Activated CD4-positive, CD25-positive, alpha-beta regulatory T cell (primary cell): Measurements from ENCODE around the gene TTLL5.

Experiments
- DNase-seq, 4 experiments: peaks; one replicate each; lab custom pipeline; 2025; lab: John Stamatoyannopoulos, UW

The TTLL5 gene

DNA sequence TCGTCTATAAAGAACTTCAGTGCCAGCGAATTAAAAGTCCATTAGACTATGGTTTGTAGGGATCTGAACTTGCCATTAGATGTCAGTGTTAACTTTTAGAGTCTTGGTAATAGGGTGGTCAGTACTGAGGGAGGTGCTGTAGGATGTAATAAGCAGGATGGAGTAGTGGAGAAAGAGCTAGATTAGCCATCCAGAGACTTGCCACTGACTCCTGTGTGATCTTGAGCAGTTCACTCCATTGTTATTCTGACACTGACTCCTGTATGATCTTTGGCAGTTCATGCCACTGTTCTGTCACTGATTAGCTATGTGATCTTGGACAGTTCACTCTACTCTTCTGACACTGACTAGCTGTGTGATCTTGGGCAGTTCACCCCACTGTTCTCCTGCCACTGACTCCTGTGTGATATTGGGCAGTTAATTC, 133.6 kb downstream of the TTLL5 start:
- no peak for DNase-seq

- no peak for DNase-seq
Observed at GRCh38 chr14:75800792-75801191, 139.7 kb downstream of the TTLL5 start.

- DNase-seq = no peak
Observed at GRCh38 chr14:75802486-75802885, 141.4 kb downstream of the TTLL5 start.

GRCh38 chr14:75803765-75804164, 142.7 kb downstream of the TTLL5 start:
- no peak for DNase-seq

DNA sequence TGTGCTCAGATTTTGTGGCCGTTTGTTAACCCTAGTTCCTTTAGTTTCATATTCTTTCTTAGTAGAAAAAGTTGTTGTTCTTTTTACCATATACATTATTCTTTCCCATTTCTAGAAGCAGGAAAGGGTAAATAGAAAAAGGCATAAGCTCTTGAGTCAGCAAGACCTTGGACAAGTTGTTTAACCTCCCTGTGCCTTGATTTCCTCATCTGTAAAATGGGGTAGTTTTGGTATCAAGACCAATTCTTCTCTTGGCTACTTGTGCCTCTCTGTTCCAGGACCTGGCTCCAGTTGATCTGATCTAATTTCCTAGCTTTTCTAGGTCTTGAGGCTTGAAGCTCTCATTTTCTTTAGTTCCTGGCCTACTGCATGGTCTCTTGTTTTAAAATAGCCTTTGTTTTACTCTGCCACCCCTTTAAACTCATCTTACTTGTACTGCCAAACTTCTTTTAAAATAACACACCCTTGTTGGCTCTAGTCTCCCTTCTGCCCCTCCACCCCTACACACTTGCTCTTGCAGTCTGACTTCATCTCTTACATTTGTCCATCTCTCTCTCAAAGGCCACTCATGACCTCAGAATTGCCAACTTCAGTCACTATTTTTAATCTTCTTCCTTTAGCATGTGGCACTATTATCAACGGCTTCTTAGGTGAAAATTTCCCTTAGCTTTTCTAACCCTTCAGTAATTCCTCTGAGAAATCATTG, 143.7 kb downstream of the TTLL5 start:
- no peak for DNase-seq

DNA sequence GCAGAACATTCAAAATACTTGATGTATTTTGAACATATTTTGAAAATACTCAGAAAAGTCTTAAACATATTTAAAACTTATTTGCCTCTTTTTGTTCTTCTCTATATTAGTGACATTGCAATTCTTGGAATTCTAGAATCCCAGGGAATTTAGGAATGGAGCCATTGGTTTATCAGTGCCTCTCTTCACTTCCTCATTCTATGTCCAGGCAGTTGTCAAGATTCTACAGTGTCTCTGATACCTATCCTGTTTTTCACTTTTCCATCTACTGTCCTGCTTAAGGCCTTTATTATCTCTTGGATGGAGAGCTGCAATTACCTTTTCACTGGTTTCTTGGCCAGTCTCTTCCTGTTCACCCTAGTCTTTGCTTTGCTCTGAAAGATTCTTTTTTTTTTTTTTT, 144.6 kb downstream of the TTLL5 start:
- no peak for DNase-seq

- DNase-seq = no peak
Observed at GRCh38 chr14:75806352-75806832, 145.3 kb downstream of the TTLL5 start.

- DNase-seq = no peak
Observed at GRCh38 chr14:75807667-75808360, 146.8 kb downstream of the TTLL5 start.

- no peak for DNase-seq
Observed at GRCh38 chr14:75811136-75811829, 150.2 kb downstream of the TTLL5 start.

- no peak for DNase-seq
Observed at GRCh38 chr14:75811872-75812499, 150.9 kb downstream of the TTLL5 start.

- no peak for DNase-seq
Observed at GRCh38 chr14:75812622-75813021, 151.6 kb downstream of the TTLL5 start.

- DNase-seq = no peak
Observed at GRCh38 chr14:75820761-75821160, 159.7 kb downstream of the TTLL5 start.

GRCh38 chr14:75821831-75822521, 160.9 kb downstream of the TTLL5 start:
- no peak for DNase-seq

- DNase-seq = no peak
Observed at GRCh38 chr14:75822522-75823141, 161.6 kb downstream of the TTLL5 start.

DNA sequence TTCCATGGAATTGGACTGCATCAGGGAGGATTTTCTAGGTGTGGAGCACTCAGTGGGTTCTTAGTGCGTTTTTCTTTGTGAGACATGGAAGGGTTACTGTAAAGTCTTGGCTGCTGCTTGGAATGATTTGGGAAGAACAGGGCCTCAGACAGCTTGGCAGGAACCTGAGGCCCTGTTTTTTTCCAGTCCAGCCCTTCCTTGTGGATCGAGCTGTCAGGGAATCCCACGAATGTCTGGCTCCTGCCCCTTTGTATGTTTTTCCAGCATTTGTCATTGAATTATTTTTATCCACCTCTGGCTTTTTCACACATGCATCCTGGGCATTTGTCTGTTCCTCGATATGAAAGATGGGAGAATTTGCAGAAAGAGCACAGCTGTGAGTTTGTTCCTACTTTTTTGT, 162.3 kb downstream of the TTLL5 start:
- DNase-seq = no peak

DNA sequence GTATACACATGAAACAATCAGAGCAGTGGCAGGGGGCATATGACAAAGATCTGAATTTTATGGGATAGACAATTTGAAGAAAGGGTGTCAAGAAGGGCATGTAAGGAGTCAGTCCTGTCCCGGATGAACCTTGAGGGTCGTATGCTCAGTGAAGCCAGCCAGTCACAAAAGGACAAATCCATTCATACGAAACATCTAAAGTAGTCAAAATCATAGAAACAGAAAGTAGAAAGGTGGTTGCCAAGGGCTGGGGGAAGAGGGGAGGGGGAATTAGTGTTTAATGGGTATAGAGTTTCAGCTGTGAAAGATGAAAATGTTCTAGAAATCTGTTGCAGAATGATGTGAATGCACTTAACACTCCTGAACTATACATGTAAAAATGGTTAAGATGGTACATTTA, 163.3 kb downstream of the TTLL5 start:
- no peak for DNase-seq

- DNase-seq = no peak
Observed at GRCh38 chr14:75825147-75825592, 164.1 kb downstream of the TTLL5 start.

- no peak for DNase-seq
Observed at GRCh38 chr14:75826599-75826998, 165.6 kb downstream of the TTLL5 start.

GRCh38 chr14:75827331-75827730, 166.3 kb downstream of the TTLL5 start:
- DNase-seq = no peak

- no peak for DNase-seq
Observed at GRCh38 chr14:75829316-75829715, 168.3 kb downstream of the TTLL5 start.

- DNase-seq = no peak
Observed at GRCh38 chr14:75831455-75831854, 170.4 kb downstream of the TTLL5 start.
